D721Med (cell line): ENCODE measurements around the gene FIG4.
"Not testable (repeated sequence)": the region's sequence is repeated elsewhere in the genome, so short reads cannot be mapped to it uniquely, and the experiment has no call there.

Experiments used
- DNase-seq: peaks from one replicate; pipeline ENCODE4 v3.0.0; 2011; ENCODE audit warnings: low spot score; ENCODE audit not compliant: insufficient read length
- FAIRE-seq: peaks from 2 replicates; lab custom pipeline; 2011; peaks lifted over from hg19 to GRCh38; lab: Jason Lieb, UNC
- TF ChIP-seq, protein P1 (sequence below): IDR thresholded peaks from 2 replicates; pipeline ENCODE4 v1.5.1; 2012; ENCODE audit warnings: mild to moderate bottlenecking, control low read depth; ENCODE audit not compliant: insufficient read depth; ENCODE audit errors: missing control alignments

The FIG4 gene

DNA sequence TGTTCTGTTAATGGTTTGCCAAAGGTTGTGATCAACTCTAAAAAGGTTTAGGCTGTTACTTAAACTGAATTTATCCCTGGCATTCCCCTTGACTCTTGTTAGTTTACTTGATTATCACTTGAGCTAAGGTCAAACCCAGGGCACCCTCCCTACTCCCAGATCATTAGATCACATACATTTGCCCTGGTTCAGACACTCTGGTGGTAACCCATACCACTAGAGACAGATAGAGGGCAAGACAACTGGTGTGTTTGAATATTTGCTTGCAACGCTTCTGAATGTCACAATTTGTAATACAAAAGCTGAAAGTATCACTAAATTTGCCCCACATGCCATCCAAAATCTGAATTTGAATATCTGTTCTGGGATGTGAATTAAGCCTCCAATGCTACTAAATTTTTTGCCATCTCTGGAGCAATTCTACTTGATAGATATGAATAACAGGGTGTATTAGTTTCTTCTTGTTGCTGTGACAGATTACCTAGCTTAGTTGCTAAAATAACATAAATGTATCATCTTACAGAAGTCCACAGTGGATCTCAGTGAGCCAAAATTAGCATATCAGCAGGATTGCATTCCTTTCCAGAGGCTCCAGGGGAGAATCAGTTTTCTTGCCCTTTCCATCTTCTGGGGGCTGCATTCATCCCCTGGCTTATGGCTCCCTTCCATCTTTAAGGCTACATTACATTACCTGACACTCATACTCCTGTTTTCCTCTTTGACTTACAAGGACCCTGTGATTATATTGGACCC, 45.4 kb downstream of the FIG4 start:
- FAIRE-seq (no peak), DNase-seq (no peak)
- TF ChIP-seq, protein P1, sequence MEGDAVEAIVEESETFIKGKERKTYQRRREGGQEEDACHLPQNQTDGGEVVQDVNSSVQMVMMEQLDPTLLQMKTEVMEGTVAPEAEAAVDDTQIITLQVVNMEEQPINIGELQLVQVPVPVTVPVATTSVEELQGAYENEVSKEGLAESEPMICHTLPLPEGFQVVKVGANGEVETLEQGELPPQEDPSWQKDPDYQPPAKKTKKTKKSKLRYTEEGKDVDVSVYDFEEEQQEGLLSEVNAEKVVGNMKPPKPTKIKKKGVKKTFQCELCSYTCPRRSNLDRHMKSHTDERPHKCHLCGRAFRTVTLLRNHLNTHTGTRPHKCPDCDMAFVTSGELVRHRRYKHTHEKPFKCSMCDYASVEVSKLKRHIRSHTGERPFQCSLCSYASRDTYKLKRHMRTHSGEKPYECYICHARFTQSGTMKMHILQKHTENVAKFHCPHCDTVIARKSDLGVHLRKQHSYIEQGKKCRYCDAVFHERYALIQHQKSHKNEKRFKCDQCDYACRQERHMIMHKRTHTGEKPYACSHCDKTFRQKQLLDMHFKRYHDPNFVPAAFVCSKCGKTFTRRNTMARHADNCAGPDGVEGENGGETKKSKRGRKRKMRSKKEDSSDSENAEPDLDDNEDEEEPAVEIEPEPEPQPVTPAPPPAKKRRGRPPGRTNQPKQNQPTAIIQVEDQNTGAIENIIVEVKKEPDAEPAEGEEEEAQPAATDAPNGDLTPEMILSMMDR = no peak

DNA sequence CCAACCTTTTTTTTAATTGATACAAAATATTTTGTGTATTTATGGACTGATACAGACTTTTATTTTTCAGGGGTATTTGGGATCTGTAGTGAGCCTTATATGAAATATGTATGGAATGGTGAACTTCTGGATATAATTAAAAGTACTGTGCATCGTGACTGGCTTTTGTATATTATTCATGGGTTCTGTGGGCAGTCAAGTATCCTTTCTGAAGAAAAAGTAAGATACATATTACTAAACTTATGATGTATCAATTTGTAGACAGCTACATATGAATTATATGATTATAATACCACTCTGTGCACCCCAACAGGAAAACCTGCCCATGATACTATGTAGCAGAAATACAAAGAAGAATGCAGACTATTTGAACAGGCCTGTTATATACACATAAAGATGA, 47.2 kb downstream of the FIG4 start:
- FAIRE-seq = no peak
- TF ChIP-seq, protein P1 = no peak

DNA sequence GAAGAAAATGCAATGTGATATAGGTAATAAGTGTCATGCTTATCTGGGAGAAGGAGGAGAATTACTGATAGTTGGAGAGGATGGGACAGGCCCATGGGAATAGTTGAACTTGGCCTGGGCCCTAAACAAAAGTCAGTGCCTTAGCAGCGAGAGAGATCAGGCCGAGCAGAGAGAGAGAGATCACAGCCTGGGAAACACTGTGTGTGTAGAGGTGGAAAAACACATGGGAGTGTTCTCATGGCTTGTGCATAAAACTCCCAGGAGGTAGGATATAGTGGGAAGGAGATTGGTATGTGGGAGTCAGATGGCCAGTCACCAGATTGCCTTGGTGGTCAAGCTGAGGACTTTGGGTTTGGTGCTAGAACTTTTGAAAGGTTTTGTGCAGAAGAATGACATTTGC, 47.6 kb downstream of the FIG4 start:
- FAIRE-seq = no peak
- TF ChIP-seq, protein P1 = no peak
- no peak for DNase-seq

More for the DNA sequence above, 47.2 kb downstream of the FIG4 start:
- no peak for DNase-seq

DNA sequence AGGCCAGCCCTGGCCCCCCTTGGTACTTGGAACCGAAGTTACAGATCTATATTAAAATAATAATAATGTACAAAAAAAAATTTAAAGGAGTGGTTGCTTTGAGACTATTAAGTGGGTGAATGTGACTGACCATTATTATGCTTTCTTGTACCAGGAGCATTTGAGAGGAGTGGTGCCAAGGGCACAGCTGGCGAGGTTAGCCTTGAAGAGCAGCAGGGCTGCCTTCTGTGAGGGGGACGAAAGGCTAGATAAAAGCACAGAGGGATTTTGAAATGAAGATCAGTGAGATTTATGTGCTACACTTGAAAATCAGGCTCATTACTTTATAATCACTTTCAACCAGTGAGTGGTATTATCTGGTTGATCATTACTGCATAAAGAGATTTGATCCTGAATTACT, 48.6 kb downstream of the FIG4 start:
- TF ChIP-seq, protein P1 = no peak
- FAIRE-seq (no peak), DNase-seq (no peak)

DNA sequence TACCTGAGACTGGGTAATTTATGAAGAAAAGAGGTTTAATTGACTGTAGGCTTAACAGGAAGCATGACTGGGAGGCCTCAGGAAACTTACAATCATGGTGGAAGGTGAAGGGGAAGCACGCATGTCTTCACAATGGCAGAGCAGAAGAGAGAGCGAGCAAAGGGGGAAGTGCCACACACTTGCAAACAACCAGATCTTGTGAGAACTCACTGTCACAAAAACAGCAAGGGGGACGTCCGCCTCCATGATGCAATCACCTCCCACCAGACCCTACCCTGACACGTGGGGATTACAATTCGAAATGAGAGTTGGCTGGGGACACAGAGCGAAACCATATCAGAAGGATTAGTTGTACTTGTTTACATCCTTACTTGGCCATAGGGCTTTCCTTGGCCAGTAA, 49.7 kb downstream of the FIG4 start:
- TF ChIP-seq, protein P1 = no peak

DNA sequence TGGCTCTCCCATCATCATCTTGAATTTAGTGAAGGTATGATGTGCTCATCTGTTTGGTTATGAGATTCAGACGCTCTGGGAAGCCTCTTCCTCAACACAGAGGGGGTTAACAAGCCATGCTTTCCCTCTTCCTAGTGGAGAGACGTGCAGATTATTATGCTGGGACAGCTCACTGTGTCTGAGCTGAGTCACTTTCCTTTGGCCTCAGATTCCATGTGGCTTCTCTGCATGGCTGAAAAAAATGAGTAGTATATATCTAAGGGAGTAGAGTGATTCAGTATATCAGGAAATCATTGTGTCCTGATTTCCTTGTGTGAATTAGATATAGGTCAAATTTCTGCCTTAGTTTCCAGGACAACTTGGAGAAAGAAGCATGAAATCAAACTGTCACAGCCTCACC, 52.6 kb downstream of the FIG4 start:
- DNase-seq (no peak), FAIRE-seq (no peak)
- TF ChIP-seq, protein P1 = no peak

More for the DNA sequence above, 49.7 kb downstream of the FIG4 start:
- no peak for DNase-seq
- FAIRE-seq = no peak

DNA sequence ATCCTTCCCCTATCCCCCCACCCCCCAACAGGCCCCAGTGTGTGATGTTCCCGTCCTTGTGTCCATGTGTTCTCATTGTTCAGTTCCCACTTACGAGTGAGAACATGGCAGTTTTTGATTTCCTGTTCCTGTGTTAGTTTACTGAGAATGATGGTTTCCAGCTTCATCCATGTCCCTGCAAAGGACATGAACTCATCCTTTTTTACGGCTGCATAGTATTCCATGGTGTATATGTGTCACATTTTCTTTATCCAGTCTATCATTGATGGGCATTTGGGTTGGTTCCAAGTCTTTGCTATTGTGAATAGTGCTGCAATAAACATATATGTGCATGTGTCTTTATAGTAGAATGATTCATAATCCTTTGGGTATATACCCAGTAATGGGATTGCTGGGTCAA, 53.7 kb downstream of the FIG4 start:
- DNase-seq, FAIRE-seq: not testable (repeated sequence)
